ENCODE results near the gene BET1L.

- no peak for TF ChIP-seq CTCF (IDR thresholded peaks at IDR 0.05; ENCODE audit: low read depth, low read length)
- no peak for TF ChIP-seq EZH2phosphoT487 (IDR thresholded peaks at IDR 0.05; ENCODE audit: low read depth)
Measured at GRCh38 chr11:206526-207207, 532 bp downstream of the BET1L start.

Measured in OCI-LY3 (cell line).